ENCODE measurements around the gene USP3. TPM values are rescaled to one million over a fixed set of nuclear protein-coding genes. Genes with fewer than 3 reads are reported as not detected.

Gene USP3
- total RNA-seq, 1 donor from 2014 or later = 46.3 TPM

DNA sequence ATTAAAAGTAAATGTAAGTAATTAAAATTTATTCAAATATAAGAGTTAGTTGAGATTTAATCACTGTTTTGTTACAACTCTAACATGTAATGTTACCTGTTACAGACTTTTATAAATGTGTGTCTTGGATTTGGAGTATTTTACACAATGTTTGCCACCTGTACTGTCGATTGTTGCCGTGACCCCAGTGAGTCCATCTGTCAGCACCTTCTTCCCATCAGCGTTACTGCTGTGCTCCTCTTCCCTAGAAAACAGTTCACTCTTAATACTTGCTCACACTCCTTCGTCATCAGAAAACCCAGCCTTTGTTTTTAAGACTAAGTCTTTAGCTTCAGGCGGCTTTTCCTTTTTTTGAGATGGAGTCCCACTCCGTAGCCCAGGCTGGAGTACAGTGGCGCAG lies 52.3 kb downstream of the USP3 start:
- Histone ChIP-seq H3K27me3 (ENCODE audit: control insufficient read depth, insufficient read depth, low read length) (no peaks in the 10 kb centered on the region), H3K36me3 (ENCODE audit: control insufficient read depth, insufficient read depth, low read length) (peaks cover 6% of the 10 kb centered on the region), H3K4me3 (ENCODE audit: low read depth, low read length) (no peak overlapping the region)
- DNase-seq (ENCODE audit: low read depth) = no peak
- TF ChIP-seq, protein P1, sequence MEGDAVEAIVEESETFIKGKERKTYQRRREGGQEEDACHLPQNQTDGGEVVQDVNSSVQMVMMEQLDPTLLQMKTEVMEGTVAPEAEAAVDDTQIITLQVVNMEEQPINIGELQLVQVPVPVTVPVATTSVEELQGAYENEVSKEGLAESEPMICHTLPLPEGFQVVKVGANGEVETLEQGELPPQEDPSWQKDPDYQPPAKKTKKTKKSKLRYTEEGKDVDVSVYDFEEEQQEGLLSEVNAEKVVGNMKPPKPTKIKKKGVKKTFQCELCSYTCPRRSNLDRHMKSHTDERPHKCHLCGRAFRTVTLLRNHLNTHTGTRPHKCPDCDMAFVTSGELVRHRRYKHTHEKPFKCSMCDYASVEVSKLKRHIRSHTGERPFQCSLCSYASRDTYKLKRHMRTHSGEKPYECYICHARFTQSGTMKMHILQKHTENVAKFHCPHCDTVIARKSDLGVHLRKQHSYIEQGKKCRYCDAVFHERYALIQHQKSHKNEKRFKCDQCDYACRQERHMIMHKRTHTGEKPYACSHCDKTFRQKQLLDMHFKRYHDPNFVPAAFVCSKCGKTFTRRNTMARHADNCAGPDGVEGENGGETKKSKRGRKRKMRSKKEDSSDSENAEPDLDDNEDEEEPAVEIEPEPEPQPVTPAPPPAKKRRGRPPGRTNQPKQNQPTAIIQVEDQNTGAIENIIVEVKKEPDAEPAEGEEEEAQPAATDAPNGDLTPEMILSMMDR (IDR thresholded peaks at IDR 0.05; ENCODE audit: insufficient read depth, low read length, poor library complexity, severe bottlenecking) = no peak

GRCh38 chr15:63559753-63560152 lies 55.4 kb downstream of the USP3 start:
- Histone ChIP-seq H3K4me3 (ENCODE audit: low read depth, low read length) (no peak overlapping the region), H3K27me3 (ENCODE audit: control insufficient read depth, insufficient read depth, low read length) (no peaks in the 10 kb centered on the region), H3K36me3 (ENCODE audit: control insufficient read depth, insufficient read depth, low read length) (peaks cover 6% of the 10 kb centered on the region)
- DNase-seq (ENCODE audit: low read depth) = no peak
- TF ChIP-seq, protein P1 (IDR thresholded peaks at IDR 0.05; ENCODE audit: insufficient read depth, low read length, poor library complexity, severe bottlenecking) = no peak

DNA sequence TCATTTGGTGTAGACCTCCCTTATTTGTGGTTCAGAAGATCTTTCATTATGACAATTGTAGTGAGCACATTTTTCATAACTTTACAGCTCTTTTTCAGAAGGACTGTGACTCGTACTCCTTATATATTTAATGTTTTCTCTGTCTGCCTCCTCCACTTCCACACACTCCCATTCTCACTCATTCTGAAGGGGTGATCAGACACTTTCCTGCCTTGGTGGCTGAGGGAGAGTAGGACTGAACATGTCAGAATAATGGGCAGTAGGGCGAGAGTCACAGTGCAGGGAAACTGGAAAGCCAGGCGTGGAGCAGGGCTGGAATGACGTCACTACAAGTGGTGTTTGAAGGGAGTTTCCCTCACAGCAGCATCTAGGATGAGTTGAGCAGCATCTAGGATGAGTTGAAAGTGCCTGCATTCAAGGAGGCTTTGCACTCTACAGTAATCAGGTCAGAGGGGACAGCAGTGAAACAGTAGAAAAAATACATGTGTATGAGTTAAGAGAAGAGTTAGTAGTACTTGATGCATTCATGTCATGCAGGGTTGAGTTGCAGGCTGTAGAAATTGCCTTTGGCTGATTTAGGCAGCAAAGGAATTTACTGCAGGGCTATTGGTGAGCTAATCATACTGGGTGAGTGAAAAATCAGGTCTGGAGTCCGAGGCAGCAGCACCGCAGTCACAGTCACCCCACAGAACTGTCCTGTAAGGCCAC lies 56.5 kb downstream of the USP3 start:
- Histone ChIP-seq H3K36me3 (ENCODE audit: control insufficient read depth, insufficient read depth, low read length) (peaks cover 6% of the 10 kb centered on the region), H3K4me3 (ENCODE audit: low read depth, low read length) (no peak overlapping the region), H3K27me3 (ENCODE audit: control insufficient read depth, insufficient read depth, low read length) (no peaks in the 10 kb centered on the region)
- TF ChIP-seq, protein P1 (IDR thresholded peaks at IDR 0.05; ENCODE audit: insufficient read depth, low read length, poor library complexity, severe bottlenecking) = no peak
- no peak for DNase-seq (ENCODE audit: low read depth)

DNA sequence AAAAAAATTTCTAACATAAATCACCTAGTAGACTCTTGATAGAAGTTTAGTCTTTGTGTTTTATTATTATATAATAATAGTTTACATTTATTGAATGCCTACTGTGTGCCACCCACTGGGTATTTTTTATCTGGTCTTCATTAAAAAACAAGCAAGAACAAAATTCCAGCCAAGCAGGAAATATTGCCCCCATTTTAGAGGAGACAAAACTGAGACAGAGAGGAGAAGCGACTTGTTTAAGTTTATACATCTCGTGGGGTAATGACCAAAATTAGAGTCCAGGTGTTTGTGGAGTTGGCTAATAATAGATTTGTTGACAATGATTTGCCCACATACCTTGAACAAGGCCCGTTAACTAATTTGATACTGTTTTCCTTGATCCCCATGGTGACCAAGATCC lies 59.7 kb downstream of the USP3 start:
- Histone ChIP-seq H3K27me3 (ENCODE audit: control insufficient read depth, insufficient read depth, low read length) (no peaks in the 10 kb centered on the region), H3K36me3 (ENCODE audit: control insufficient read depth, insufficient read depth, low read length) (peaks cover 2% of the 10 kb centered on the region), H3K4me3 (ENCODE audit: low read depth, low read length) (no peak overlapping the region)
- no peak for DNase-seq (ENCODE audit: low read depth)
- TF ChIP-seq, protein P1 (IDR thresholded peaks at IDR 0.05; ENCODE audit: insufficient read depth, low read length, poor library complexity, severe bottlenecking) = no peak

DNA sequence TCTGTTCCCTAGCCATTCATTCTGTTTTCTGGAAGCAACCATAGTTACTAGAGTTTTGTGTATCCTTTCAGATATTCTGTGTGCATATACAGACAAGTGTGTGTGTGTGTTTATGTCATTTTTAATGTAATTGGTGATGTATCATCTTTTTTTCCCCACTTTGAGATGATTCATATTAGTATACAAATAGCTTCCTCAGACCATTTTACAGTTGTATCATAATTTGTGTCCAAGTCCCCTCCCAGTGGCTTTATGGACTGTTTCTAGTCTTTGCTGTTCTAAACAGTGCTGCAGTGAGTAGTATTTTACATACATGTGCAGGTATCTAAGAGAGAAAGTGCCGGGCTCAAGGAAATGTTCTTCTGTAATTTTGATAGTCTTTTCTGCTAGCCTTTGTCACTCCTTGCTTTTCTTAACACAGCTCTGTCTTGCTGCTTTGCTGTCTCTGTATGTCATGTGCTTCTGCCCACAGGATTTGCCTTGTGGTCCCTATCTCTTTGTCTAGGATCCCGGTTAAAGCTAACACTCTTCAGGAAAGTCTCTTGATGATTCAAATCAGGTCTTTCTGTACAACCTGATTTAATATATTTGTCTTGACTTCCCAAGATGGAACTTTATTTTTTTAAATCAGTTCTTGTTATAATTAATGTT lies 61.3 kb downstream of the USP3 start:
- Histone ChIP-seq H3K36me3 (ENCODE audit: control insufficient read depth, insufficient read depth, low read length) (peaks cover 2% of the 10 kb centered on the region), H3K4me3 (ENCODE audit: low read depth, low read length) (no peak overlapping the region), H3K27me3 (ENCODE audit: control insufficient read depth, insufficient read depth, low read length) (no peaks in the 10 kb centered on the region)
- TF ChIP-seq, protein P1 (IDR thresholded peaks at IDR 0.05; ENCODE audit: insufficient read depth, low read length, poor library complexity, severe bottlenecking) = no peak
- no peak for DNase-seq (ENCODE audit: low read depth)
